ENCODE data around the gene SMAD6.

SMAD6 gene

GRCh38 chr15:66771351-66771650, 69.3 kb downstream of the SMAD6 start:
- in situ Hi-C loops (cut with MboI; ENCODE audit: low sequenced_read_pairs) = no loop called here

- in situ Hi-C loops (cut with MboI; ENCODE audit: low sequenced_read_pairs) = no loop called here
Measured at GRCh38 chr15:66772604-66773128, 70.6 kb downstream of the SMAD6 start.

GRCh38 chr15:66773129-66773873, 71.3 kb downstream of the SMAD6 start:
- in situ Hi-C loops (cut with MboI; ENCODE audit: low sequenced_read_pairs) = no loop called here

- in situ Hi-C loops (cut with MboI; ENCODE audit: low sequenced_read_pairs) = no loop called here
Measured at GRCh38 chr15:66774001-66774814, 72.2 kb downstream of the SMAD6 start.

GRCh38 chr15:66775127-66776105, 73.4 kb downstream of the SMAD6 start:
- in situ Hi-C loops (cut with MboI; ENCODE audit: low sequenced_read_pairs) = no loop called here

GRCh38 chr15:66777054-66777453, 75.0 kb downstream of the SMAD6 start:
- in situ Hi-C loops (cut with MboI; ENCODE audit: low sequenced_read_pairs) = no loop called here

GRCh38 chr15:66777596-66778313, 75.7 kb downstream of the SMAD6 start:
- in situ Hi-C loops (cut with MboI; ENCODE audit: low sequenced_read_pairs) = no loop called here

- in situ Hi-C loops (cut with MboI; ENCODE audit: low sequenced_read_pairs) = no loop called here
Measured at GRCh38 chr15:66778314-66778665, 76.3 kb downstream of the SMAD6 start.

GRCh38 chr15:66778716-66779115, 76.7 kb downstream of the SMAD6 start:
- in situ Hi-C loops (cut with MboI; ENCODE audit: low sequenced_read_pairs) = no loop called here

GRCh38 chr15:66779331-66780009, 77.4 kb downstream of the SMAD6 start:
- in situ Hi-C loops (cut with MboI; ENCODE audit: low sequenced_read_pairs) = loop anchor here (10.0 kb wide), 1 partner anchor 175 kb away; no protein-coding TSS in a partner anchor

GRCh38 chr15:66780172-66780972, 78.3 kb downstream of the SMAD6 start:
- in situ Hi-C loops (cut with MboI; ENCODE audit: low sequenced_read_pairs) = loop anchor here (10.0 kb wide), 1 partner anchor 176 kb away; no protein-coding TSS in a partner anchor

GRCh38 chr15:66780973-66781718, 79.1 kb downstream of the SMAD6 start:
- in situ Hi-C loops (cut with MboI; ENCODE audit: low sequenced_read_pairs) = loop anchor here (10.0 kb wide), 1 partner anchor 176 kb away; no protein-coding TSS in a partner anchor

GRCh38 chr15:66782785-66783184, 80.7 kb downstream of the SMAD6 start:
- in situ Hi-C loops (cut with MboI; ENCODE audit: low sequenced_read_pairs) = loop anchor here (10.0 kb wide), 1 partner anchor 178 kb away; no protein-coding TSS in a partner anchor

- in situ Hi-C loops (cut with MboI; ENCODE audit: low sequenced_read_pairs) = loop anchor here (10.0 kb wide), 1 partner anchor 179 kb away; no protein-coding TSS in a partner anchor
Measured at GRCh38 chr15:66783314-66783713, 81.3 kb downstream of the SMAD6 start.

- in situ Hi-C loops (cut with MboI; ENCODE audit: low sequenced_read_pairs) = loop anchor here (10.0 kb wide), 1 partner anchor 179 kb away; no protein-coding TSS in a partner anchor
Measured at GRCh38 chr15:66783725-66784124, 81.7 kb downstream of the SMAD6 start.

GRCh38 chr15:66784174-66784573, 82.1 kb downstream of the SMAD6 start:
- in situ Hi-C loops (cut with MboI; ENCODE audit: low sequenced_read_pairs) = loop anchor here (10.0 kb wide), 1 partner anchor 179 kb away; no protein-coding TSS in a partner anchor

GRCh38 chr15:66785637-66786036, 83.6 kb downstream of the SMAD6 start:
- in situ Hi-C loops (cut with MboI; ENCODE audit: low sequenced_read_pairs) = loop anchor here (10.0 kb wide), 1 partner anchor 181 kb away; no protein-coding TSS in a partner anchor

GRCh38 chr15:66786222-66786621, 84.2 kb downstream of the SMAD6 start:
- in situ Hi-C loops (cut with MboI; ENCODE audit: low sequenced_read_pairs) = loop anchor here (10.0 kb wide), 1 partner anchor 181 kb away; no protein-coding TSS in a partner anchor

Data from HL-60/S4 (cell line).